K562 (cell line): ENCODE results near the gene NKAIN1. TPM values are rescaled to one million over a fixed set of nuclear protein-coding genes. Genes with fewer than 3 reads are reported as not detected.

ENCODE experiments used
- CHCHD3 ChIP-seq: fragments of 250-450 bp; sonication (Bioruptor Pico); IDR thresholded peaks from 2 replicates; pipeline ENCODE4 v2.1.2; 2022; ENCODE audit warnings: mild to moderate bottlenecking
- FOXP4 ChIP-seq: sonication (generic); formaldehyde crosslinking; IDR thresholded peaks from 2 replicates; pipeline ENCODE4 v1.8.0; 2022; ENCODE audit warnings: mild to moderate bottlenecking, missing genetic modification reagents, borderline replicate concordance
- HBP1 ChIP-seq: fragments of 450-650 bp; formaldehyde crosslinking; IDR thresholded peaks from 2 replicates; pipeline ENCODE4 v1.4.0; 2022; ENCODE audit warnings: missing genetic modification characterization
- MLLT1 ChIP-seq, 2 experiments: fragments of 450-650 bp; IDR thresholded peaks; 2 replicates each; pipeline ENCODE4 v1.6.1; 2016
- MLX ChIP-seq, 2 experiments: fragments of 450-650 bp in 1 of 2; sonication (generic) in 1 of 2; formaldehyde crosslinking; conservative IDR thresholded peaks; 2 replicates each; pipeline versions ENCODE4 v1.4.0 to v1.8.1; 2020 to 2022; ENCODE audit warnings: mild to moderate bottlenecking in 1 of 2, missing genetic modification reagents in 1 of 2
- MNT ChIP-seq, 2 experiments: fragments of 450-650 bp; conservative IDR thresholded peaks; 2 replicates each; pipeline ENCODE4 v1.6.1; 2017; ENCODE audit warnings: mild to moderate bottlenecking in 2 of 2, moderate library complexity in 2 of 2
- NFIC ChIP-seq: fragments of 450-650 bp; IDR thresholded peaks from 2 replicates; pipeline ENCODE4 v1.6.1; 2017; ENCODE audit warnings: mild to moderate bottlenecking, inconsistent platforms
- NR0B1 ChIP-seq: fragments of 450-650 bp; IDR thresholded peaks from one replicate; pipeline ENCODE4 v1.6.1; 2018; ENCODE audit warnings: mild to moderate bottlenecking, moderate library complexity; ENCODE audit not compliant: partially characterized antibody
- PHB2 ChIP-seq: fragments of 450-650 bp; IDR thresholded peaks from 2 replicates; pipeline ENCODE4 v1.6.1; 2017; ENCODE audit warnings: low read depth
- ZNF224 ChIP-seq: sonication (generic); formaldehyde crosslinking; IDR thresholded peaks from 2 replicates; pipeline ENCODE4 v1.8.0; 2022; ENCODE audit warnings: mild to moderate bottlenecking, missing genetic modification reagents
- ZNF23 ChIP-seq: fragments of 250-450 bp; sonication (Bioruptor Pico); IDR thresholded peaks from 2 replicates; pipeline ENCODE4 v1.4.0; 2020; ENCODE audit warnings: mild to moderate bottlenecking
- ZNF668 ChIP-seq: fragments of 250-450 bp; sonication (Bioruptor Pico); IDR thresholded peaks from 2 replicates; pipeline ENCODE4 v1.8.0; 2022; ENCODE audit warnings: mild to moderate bottlenecking, inconsistent platforms
- polyA plus RNA-seq, 8 experiments: library from polyadenylated mRNA; depleted of rRNA in 4 of 8; stranded (reverse) in 5 of 8; unstranded in 3 of 8; fragments of >200 nt; fragmentation: Nextera tagmentation in 2 of 8; fragmentation: Illumina TruSeq in 1 of 8; extraction: Ambion mirVana in 2 of 8; extraction: Trizol in 1 of 8; gene quantifications; 2 replicates each; pipeline versions ENCODE4 v1.2.1 to v1.2.3, GENCODE V29; 2011 to 2014; ENCODE audit warnings: inconsistent platforms in 1 of 8, missing spikeins in 1 of 8
- total RNA-seq, 7 experiments: library from RNA; depleted of rRNA in 6 of 7; stranded (reverse); fragments of >200 nt in 6 of 7; fragmentation: Illumina TruSeq in 2 of 7; extraction: Trizol in 2 of 7; gene quantifications; 2 replicates each; pipeline versions ENCODE4 v1.2.1 to v1.2.3, GENCODE V29; 2011 to 2021; ENCODE audit warnings: low replicate concordance in 1 of 7

Gene NKAIN1
- total and polyA plus RNA-seq, 9 of the 15 experiments (the other 6 are each of a cell fraction or from before 2014, with no cell fraction given), result 0.03 to 0.22 (median 0.04) TPM; not detected in 3

GRCh38 chr1:31159869-31160611 is 79.6 kb downstream of the NKAIN1 start (continued):
- TF ChIP-seq HBP1 (CRISPR knock-in tag), result 0 out of 2 replicates have a peak, but pooled peaks have one; percentile 53
- TF ChIP-seq ZNF668, result no peak; the same call in 1 of the 2 replicates
- TF ChIP-seq MLLT1 (IDR thresholded peaks at IDR 0.05), result peak in 1 of 2 experiments; percentile 51; a peak in 1 of 4 replicates
- TF ChIP-seq MNT (conservative IDR thresholded peaks at IDR 0.05), result 0 out of 4 replicates have a peak, but pooled peaks of 1 of the 2 experiments have one; percentile 53
- no peak for TF ChIP-seq ZNF224 (CRISPR knock-in tag)
- TF ChIP-seq PHB2, result no peak
- TF ChIP-seq FOXP4, result no peak
- no peak for TF ChIP-seq ZNF23 (CRISPR knock-in tag)
- TF ChIP-seq MLX (CRISPR knock-in tag; conservative IDR thresholded peaks at IDR 0.05), result 0 out of 4 replicates have a peak, but pooled peaks of 1 of the 2 experiments have one; percentile 10
- no peak for TF ChIP-seq NFIC
- TF ChIP-seq CHCHD3 (CRISPR knock-in tag), result no peak
- TF ChIP-seq NR0B1, result no peak
